A673 (cell line): ENCODE measurements around the gene ADGB.

Experiments
- EZH2 ChIP-seq: fragments of 200-600 bp; sonication (generic); IDR thresholded peaks from 2 replicates; pipeline ENCODE4 v1.6.1; 2017; ENCODE audit warnings: borderline replicate concordance, low read depth, mild to moderate bottlenecking, mixed read lengths, antibody characterized with exemption, low read length; ENCODE audit not compliant: poor library complexity, severe bottlenecking
- TF ChIP-seq, protein P1 (sequence below): fragments of 300-800, 200-600 bp; sonication (generic); conservative IDR thresholded peaks from 2 replicates; pipeline ENCODE4 v1.5.1; 2017; ENCODE audit warnings: low read depth, mild to moderate bottlenecking, antibody characterized with exemption, low read length, moderate library complexity, mixed read lengths

- TF ChIP-seq, protein P1, sequence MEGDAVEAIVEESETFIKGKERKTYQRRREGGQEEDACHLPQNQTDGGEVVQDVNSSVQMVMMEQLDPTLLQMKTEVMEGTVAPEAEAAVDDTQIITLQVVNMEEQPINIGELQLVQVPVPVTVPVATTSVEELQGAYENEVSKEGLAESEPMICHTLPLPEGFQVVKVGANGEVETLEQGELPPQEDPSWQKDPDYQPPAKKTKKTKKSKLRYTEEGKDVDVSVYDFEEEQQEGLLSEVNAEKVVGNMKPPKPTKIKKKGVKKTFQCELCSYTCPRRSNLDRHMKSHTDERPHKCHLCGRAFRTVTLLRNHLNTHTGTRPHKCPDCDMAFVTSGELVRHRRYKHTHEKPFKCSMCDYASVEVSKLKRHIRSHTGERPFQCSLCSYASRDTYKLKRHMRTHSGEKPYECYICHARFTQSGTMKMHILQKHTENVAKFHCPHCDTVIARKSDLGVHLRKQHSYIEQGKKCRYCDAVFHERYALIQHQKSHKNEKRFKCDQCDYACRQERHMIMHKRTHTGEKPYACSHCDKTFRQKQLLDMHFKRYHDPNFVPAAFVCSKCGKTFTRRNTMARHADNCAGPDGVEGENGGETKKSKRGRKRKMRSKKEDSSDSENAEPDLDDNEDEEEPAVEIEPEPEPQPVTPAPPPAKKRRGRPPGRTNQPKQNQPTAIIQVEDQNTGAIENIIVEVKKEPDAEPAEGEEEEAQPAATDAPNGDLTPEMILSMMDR, result no peak
- TF ChIP-seq EZH2, result no peak
Measured at GRCh38 chr6:146862508-146862919, 263.7 kb downstream of the ADGB start.
